Natural killer cell (primary cell): ENCODE results near the gene HCFC1. TPM values are rescaled to one million over a fixed set of nuclear protein-coding genes. Genes with fewer than 3 reads are reported as not detected.

Experiments
- ATAC-seq, 3 donors: fragments of 150-1000 bp in 2 of 3; fragments of 200-7000 bp in 1 of 3; cut with Tn5 transposase; 1 replicate in 1 of 3; 2 replicates in 2 of 3; pipeline ENCODE4 v1.10.0; 2021; ENCODE audit warnings: mild to moderate bottlenecking in 2 of 3, moderate library complexity in 2 of 3
- DNase-seq, 2 donors: peaks; one replicate each; pipeline versions ENCODE4 v3.0.0 to v3.0.0-alpha.2; 2013 to 2021; ENCODE audit warnings: mixed read lengths in 1 of 2
- H3K27ac ChIP-seq: one replicate; pipeline ENCODE4 v1.5.1; 2013; ENCODE audit warnings: mild to moderate bottlenecking, low read length
- H3K27me3 ChIP-seq: one replicate; pipeline ENCODE4 v1.6.1; 2013; ENCODE audit warnings: low read length; ENCODE audit not compliant: control insufficient read depth, insufficient read depth
- H3K36me3 ChIP-seq: one replicate; pipeline ENCODE4 v1.6.1; 2013; ENCODE audit warnings: low read length; ENCODE audit not compliant: control insufficient read depth, insufficient read depth
- H3K4me1 ChIP-seq: one replicate; pipeline ENCODE4 v1.6.1; 2013; ENCODE audit warnings: low read length; ENCODE audit not compliant: control insufficient read depth, insufficient read depth
- H3K4me3 ChIP-seq: one replicate; pipeline ENCODE4 v1.5.1; 2013; ENCODE audit warnings: low read length
- H3K9me3 ChIP-seq: one replicate; pipeline ENCODE4 v1.6.1; 2013; ENCODE audit warnings: low read length; ENCODE audit not compliant: control insufficient read depth, insufficient read depth
- H3K27ac Mint-ChIP-seq, 2 donors: one replicate each; pipeline ENCODE4 v1.8.0; 2022; ENCODE audit warnings: mild to moderate bottlenecking in 2 of 2, mixed read lengths in 2 of 2, moderate library complexity in 1 of 2
- H3K27me3 Mint-ChIP-seq, 2 donors: one replicate each; pipeline ENCODE4 v1.8.0; 2022; ENCODE audit warnings: low read depth in 2 of 2, mixed read lengths in 2 of 2
- H3K36me3 Mint-ChIP-seq: one replicate; pipeline ENCODE4 v1.8.0; 2022; ENCODE audit warnings: mixed read lengths
- H3K4me1 Mint-ChIP-seq, 2 donors: one replicate each; pipeline ENCODE4 v1.8.0; 2022; ENCODE audit warnings: mixed read lengths in 2 of 2
- H3K4me3 Mint-ChIP-seq: one replicate; pipeline ENCODE4 v1.8.0; 2022; ENCODE audit warnings: mild to moderate bottlenecking, moderate library complexity, mixed read lengths
- H3K9me3 Mint-ChIP-seq, 2 donors: one replicate each; pipeline ENCODE4 v1.8.0; 2022; ENCODE audit warnings: mixed read lengths in 2 of 2
- WGBS: methylation state at CpG from one replicate; pipeline ENCODE4 v1.1.7; 2013; ENCODE audit warnings: missing lambda C conversion rate; ENCODE audit not compliant: insufficient coverage; 5-methylcytosine and 5-hydroxymethylcytosine counted together
- intact Hi-C: fragments of 100-400 bp; cut with micrococcal nuclease; formaldehyde crosslinking; loops from one replicate; pipeline ENCODE4 v1.14.2; 2022
- total RNA-seq, 4 donors: library from RNA; stranded (reverse); fragments of 120-200 nt in 1 of 4; gene quantifications; one replicate each; pipeline versions ENCODE4 v1.2.3 to v1.2.4, GENCODE V29; 2013 to 2022
- TF ChIP-seq, protein P1 (sequence below): fragments of 200-600 bp; IDR thresholded peaks from one replicate; pipeline ENCODE4 v1.8.0; 2022; ENCODE audit warnings: antibody characterized with exemption

Gene HCFC1
- total RNA-seq, 3 donors from 2014 or later (not counting 1 experiment from before 2014, with no cell fraction given), result 65.2 to 76.7 (median 67.5) TPM

DNA sequence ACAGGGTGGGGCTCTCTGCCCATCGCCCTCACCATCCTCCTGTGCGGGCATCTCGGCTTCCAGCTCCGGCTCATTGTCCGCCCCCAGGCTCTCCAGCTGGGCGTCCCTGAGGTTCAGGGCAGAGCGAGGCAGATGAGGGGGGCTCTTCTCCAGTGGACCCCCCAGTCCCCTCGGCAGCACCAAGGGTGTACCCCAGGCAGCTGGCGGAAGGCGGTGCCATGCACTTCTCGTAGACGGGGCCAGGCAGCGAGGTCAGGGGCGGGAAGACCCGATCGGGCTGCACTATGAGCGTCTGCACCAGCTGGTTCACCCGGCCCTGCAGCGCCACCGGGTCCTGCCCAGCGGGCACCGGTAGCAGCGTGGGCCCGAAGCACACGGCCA is 61.6 kb downstream of the HCFC1 start:
- TF ChIP-seq, protein P1, sequence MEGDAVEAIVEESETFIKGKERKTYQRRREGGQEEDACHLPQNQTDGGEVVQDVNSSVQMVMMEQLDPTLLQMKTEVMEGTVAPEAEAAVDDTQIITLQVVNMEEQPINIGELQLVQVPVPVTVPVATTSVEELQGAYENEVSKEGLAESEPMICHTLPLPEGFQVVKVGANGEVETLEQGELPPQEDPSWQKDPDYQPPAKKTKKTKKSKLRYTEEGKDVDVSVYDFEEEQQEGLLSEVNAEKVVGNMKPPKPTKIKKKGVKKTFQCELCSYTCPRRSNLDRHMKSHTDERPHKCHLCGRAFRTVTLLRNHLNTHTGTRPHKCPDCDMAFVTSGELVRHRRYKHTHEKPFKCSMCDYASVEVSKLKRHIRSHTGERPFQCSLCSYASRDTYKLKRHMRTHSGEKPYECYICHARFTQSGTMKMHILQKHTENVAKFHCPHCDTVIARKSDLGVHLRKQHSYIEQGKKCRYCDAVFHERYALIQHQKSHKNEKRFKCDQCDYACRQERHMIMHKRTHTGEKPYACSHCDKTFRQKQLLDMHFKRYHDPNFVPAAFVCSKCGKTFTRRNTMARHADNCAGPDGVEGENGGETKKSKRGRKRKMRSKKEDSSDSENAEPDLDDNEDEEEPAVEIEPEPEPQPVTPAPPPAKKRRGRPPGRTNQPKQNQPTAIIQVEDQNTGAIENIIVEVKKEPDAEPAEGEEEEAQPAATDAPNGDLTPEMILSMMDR, result no peak
- Histone ChIP-seq H3K9me3 (no peaks in the 10 kb centered on the region), H3K36me3 (peaks cover 51% of the 10 kb centered on the region), H3K4me1 (peaks cover 25% of the 10 kb centered on the region), H3K4me3 (no peak overlapping the region), H3K27ac (no peak overlapping the region), H3K27me3 (no peaks in the 10 kb centered on the region)
- Mint-ChIP-seq H3K4me3 (no peak overlapping the region), H3K9me3 (no peaks in the 10 kb centered on the region), H3K27me3 (no peaks in the 10 kb centered on the region), H3K36me3 (no peaks in the 10 kb centered on the region), H3K27ac (no peak overlapping the region), H3K4me1 (peaks cover 15 to 26% of the 10 kb centered on the region in 2 donors)
- DNase-seq, result no peak
- WGBS, result 94% methylated on average over 20 of the region's 25 CpGs
- ATAC-seq, result no peak
- intact Hi-C loops, result loop anchor here (5.0 kb wide), 1 partner anchor 93 kb away; no protein-coding TSS in a partner anchor

DNA sequence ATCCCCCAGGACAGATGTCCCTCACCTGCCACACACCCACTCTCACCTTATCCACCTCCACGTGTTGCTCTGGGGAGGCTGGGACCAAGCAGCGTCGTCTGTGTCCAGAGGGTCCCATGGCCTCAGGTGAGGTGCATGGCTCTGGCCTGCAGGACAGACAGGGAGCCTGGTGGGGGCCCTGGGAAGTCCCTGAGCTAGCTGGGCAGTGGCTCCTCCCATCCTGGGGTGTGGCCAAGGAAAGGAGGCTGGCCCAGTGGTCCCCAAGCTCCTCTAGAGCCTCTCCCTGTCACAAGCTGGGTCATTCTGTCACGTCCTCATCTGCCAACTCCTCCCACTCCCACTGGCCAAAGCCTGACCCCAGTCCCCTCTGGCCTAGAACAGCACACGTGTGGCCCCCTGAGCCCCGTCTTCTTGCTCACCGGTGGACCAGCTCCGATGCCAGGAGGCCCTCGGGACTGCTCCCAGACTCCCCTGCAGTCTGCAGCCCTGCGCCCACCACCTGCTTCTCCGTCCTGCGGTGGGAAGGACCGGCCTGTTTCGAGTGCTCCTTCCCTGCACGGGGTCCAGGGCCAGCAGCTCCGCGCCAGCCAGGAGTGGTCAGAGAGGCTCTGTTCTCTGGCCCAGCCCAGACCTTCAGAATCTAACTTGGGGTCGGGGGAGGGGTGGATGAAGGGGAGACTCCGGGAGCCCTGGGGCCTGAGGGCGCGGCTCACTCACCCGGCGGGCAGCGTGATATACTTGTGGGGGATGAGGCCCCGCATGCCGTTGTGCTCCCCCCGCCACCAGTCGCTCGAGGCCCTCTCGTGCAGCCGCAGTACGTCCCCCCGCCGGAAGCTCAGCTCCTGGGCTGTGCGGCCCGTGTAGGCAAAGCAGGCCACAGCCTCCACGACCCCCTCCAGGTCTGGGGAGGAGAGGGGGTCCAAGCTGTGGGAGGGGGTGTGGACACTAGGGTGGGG is 62.3 kb downstream of the HCFC1 start:
- H3K27me3 ChIP-seq, result no peaks in the 10 kb centered on the region
- no peak overlapping the region for H3K4me3 ChIP-seq
- no peak for ATAC-seq
- H3K27ac ChIP-seq, result no peak overlapping the region
- intact Hi-C loops, result loop anchor here (5.0 kb wide), 1 partner anchor 92 kb away; no protein-coding TSS in a partner anchor
- DNase-seq, result no peak
- TF ChIP-seq, protein P1, result no peak
- H3K9me3 Mint-ChIP-seq, result no peaks in the 10 kb centered on the region
- peaks cover 15 to 29% of the 10 kb centered on the region in 2 donors for H3K4me1 Mint-ChIP-seq
- peaks cover 32% of the 10 kb centered on the region for H3K4me1 ChIP-seq
- 95% methylated on average over 37 of the region's 37 CpGs for WGBS
- H3K9me3 ChIP-seq, result no peaks in the 10 kb centered on the region
- no peak overlapping the region for H3K27ac Mint-ChIP-seq
- H3K36me3 ChIP-seq, result peaks cover 51% of the 10 kb centered on the region
- no peaks in the 10 kb centered on the region for H3K36me3 Mint-ChIP-seq
- H3K27me3 Mint-ChIP-seq, result no peaks in the 10 kb centered on the region
- H3K4me3 Mint-ChIP-seq, result no peak overlapping the region

DNA sequence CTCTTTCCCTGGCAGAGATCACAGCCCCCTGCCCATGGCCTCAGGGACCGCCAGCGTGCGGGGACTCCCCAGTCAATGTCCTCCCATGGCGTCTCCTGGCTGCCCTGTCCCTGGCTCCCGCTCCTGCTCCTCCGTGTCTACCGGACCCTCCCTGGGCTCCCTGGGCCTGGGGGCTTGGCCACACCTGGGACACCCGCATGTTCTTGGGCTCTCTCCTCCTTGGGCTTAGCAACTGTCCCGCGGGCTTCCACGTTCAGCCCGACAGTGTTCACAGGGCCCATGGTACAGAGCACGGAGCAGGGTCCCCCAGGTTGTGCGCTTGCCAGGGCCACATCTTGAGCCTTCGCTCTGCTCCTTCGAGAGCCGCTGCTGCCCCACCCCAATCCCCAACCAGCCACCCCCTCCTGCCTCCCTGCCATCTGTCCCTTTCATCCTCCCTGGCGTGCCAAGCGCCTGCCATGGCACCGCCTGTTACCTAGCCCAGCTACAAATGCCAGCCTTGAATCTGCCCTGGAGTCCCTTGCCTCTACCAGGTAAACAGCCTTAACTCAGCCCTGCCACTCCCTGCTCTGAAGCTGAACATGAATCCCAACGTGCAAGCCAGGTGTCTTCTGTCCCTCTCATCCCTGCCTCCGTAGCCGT is 63.3 kb downstream of the HCFC1 start:
- Histone ChIP-seq H3K9me3 (no peaks in the 10 kb centered on the region), H3K27ac (no peak overlapping the region), H3K4me1 (peaks cover 41% of the 10 kb centered on the region), H3K4me3 (no peak overlapping the region), H3K27me3 (no peaks in the 10 kb centered on the region), H3K36me3 (peaks cover 42% of the 10 kb centered on the region)
- Mint-ChIP-seq H3K27ac (peak overlapping the region in 1 of 2 donors; percentile 67), H3K4me1 (peaks cover 15 to 37% of the 10 kb centered on the region in 2 donors), H3K36me3 (no peaks in the 10 kb centered on the region), H3K4me3 (no peak overlapping the region), H3K27me3 (no peaks in the 10 kb centered on the region), H3K9me3 (no peaks in the 10 kb centered on the region)
- intact Hi-C loops, result loop anchor here (5.0 kb wide), 1 partner anchor 91 kb away; no protein-coding TSS in a partner anchor
- ATAC-seq (no peak), DNase-seq (no peak)
- TF ChIP-seq, protein P1, result no peak
- 95% methylated on average over 23 of the region's 23 CpGs for WGBS
